Lower leg skin (tissue), 4 donors: Measurements from ENCODE around the gene HMCN2. TPM values are rescaled to one million over a fixed set of nuclear protein-coding genes. Genes with fewer than 3 reads are reported as not detected.

Experiments
- DNase-seq, 2 donors: peaks; one replicate each; pipeline ENCODE4 v3.0.0-alpha.2; 2019; ENCODE audit warnings: low spot score in 2 of 2
- H3K4me3 ChIP-seq: fragments of 200-600 bp; sonication (generic); 2 replicates; pipeline ENCODE4 v1.5.1; 2017; ENCODE audit warnings: mild to moderate bottlenecking, low read depth; ENCODE audit not compliant: poor library complexity, severe bottlenecking
- CTCF ChIP-seq, 3 donors: fragments of 450-650 bp; IDR thresholded peaks; one replicate each; pipeline ENCODE4 v1.5.1; 2016; ENCODE audit warnings: antibody characterized with exemption in 3 of 3, mild to moderate bottlenecking in 3 of 3, moderate library complexity in 2 of 3
- POLR2A ChIP-seq, 2 donors: fragments of 450-650 bp; IDR thresholded peaks; one replicate each; pipeline ENCODE4 v1.6.1; 2016 to 2017; ENCODE audit warnings: antibody characterized with exemption in 2 of 2, mild to moderate bottlenecking in 1 of 2, moderate library complexity in 1 of 2
- WGBS, 2 donors: methylation state at CpG; one replicate each; pipeline ENCODE4 v1.1.5; 2018; 5-methylcytosine and 5-hydroxymethylcytosine counted together
- intact Hi-C: fragments of 100-400 bp; cut with DNase I; formaldehyde crosslinking; loops from one replicate; pipeline ENCODE4 v1.15.0; 2023; ENCODE audit warnings: low total_unique reads
- total RNA-seq, 4 donors: library from RNA; depleted of rRNA; stranded (reverse); fragments of >200 nt; gene quantifications; one replicate each; pipeline ENCODE4 v1.1.0, GENCODE V29; 2016

HMCN2 gene
- total RNA-seq, 4 donors from 2014 or later = 1.9 to 4.3 (median 3.0) TPM

- intact Hi-C loops = no loop called here
- no peak overlapping the region for H3K4me3 ChIP-seq
These were observed 113.5 kb downstream of the HMCN2 start for GRCh38 chr9:130378875-130379648.

DNA sequence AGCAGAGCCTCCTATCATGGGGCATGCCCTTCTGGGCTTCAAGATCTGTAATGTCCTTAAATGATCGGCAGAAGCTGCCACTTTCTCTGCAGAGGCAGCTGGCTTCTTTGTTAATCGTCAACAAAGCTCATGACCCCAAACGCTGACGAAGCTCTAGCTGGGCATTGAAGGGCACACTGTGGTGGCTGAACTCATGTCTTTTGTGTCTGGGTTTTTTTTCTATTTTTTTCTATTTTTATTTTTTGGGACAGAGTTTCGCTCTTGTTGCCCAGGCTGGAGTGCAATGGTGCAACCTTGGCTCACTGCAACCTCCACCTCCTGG is 114.0 kb downstream of the HMCN2 start:
- 71 to 74% methylated on average over 5 of the region's 5 CpGs for WGBS, 2 donors
- DNase-seq = no peak
- TF ChIP-seq POLR2A (IDR thresholded peaks at IDR 0.05) = no peak
- TF ChIP-seq CTCF (IDR thresholded peaks at IDR 0.05) = no peak
- intact Hi-C loops = no loop called here
- H3K4me3 ChIP-seq = no peak overlapping the region

More at GRCh38 chr9:130378875-130379648, 113.5 kb downstream of the HMCN2 start:
- TF ChIP-seq CTCF (IDR thresholded peaks at IDR 0.05) (no peak), POLR2A (IDR thresholded peaks at IDR 0.05) (no peak)
- WGBS, 2 donors = 84 to 89% methylated on average over 20 of the region's 20 CpGs
- no peak for DNase-seq

DNA sequence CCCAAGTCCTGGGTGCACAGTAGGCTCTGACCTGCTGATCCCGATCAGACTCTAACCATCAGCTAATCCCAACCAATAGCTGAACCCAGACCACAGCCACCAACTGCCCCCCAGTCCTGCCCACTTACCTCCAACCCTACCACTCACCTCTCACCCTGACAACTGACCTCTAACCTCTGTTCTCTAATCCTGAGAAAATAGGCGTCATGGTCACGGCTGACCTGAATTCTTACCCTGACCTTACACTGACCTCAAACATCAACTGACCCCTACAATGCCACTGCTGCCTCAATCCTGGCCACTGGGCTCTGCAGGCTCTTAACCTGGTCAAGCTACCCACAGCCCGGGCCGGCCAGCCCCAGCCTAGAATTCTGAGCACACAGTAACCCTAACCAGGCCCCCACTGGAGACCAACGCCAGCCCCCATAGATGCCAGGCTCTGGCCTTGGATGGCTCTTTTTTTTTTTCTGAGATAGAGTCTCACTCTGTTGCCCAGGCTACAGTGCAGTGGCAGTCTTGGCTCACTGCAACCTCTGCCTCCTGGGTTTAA is 115.4 kb downstream of the HMCN2 start:
- intact Hi-C loops = no loop called here
- H3K4me3 ChIP-seq = no peak overlapping the region
- no peak for TF ChIP-seq POLR2A (IDR thresholded peaks at IDR 0.05)
- TF ChIP-seq CTCF (IDR thresholded peaks at IDR 0.05) = no peak
- 89 to 92% methylated on average over 6 of the region's 6 CpGs for WGBS, 2 donors
- DNase-seq = no peak

DNA sequence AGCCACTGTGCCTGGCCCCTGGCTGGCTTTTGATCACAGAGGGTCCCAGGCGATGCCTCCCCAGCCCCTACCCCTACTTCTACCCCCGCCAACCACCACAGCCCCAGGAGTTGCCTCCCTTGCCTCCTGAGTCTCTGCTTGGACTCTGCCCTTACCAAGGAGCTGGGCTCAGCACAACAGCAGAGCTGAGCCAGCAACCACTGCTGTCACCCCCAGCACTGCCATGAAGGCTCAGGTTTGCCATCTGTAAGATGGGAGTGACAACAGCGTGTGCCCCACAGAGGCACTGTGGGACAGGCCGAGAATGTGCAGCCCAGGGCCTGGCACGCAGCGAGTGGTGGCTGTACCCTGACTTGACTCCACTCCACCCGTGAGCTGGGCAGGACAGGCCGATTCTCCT is 116.1 kb downstream of the HMCN2 start:
- TF ChIP-seq POLR2A (IDR thresholded peaks at IDR 0.05) (no peak), CTCF (IDR thresholded peaks at IDR 0.05) (no peak)
- no peak for DNase-seq
- WGBS, 2 donors = 89 to 92% methylated on average over 8 of the region's 8 CpGs
- intact Hi-C loops = no loop called here
- no peak overlapping the region for H3K4me3 ChIP-seq

- intact Hi-C loops = no loop called here
- WGBS, 2 donors = 83 to 84% methylated on average over 18 of the region's 18 CpGs
- DNase-seq = no peak
- no peak for TF ChIP-seq CTCF (IDR thresholded peaks at IDR 0.05)
- no peak for TF ChIP-seq POLR2A (IDR thresholded peaks at IDR 0.05)
- no peak overlapping the region for H3K4me3 ChIP-seq
These were observed 116.5 kb downstream of the HMCN2 start for GRCh38 chr9:130382096-130382495.
